NCI-H1930 (cell line): ENCODE results near the gene HOTAIR.

Experiments used
- DNase-seq, 2 experiments: peaks; one replicate each; lab custom pipeline; 2025; lab: John Stamatoyannopoulos, UW

The HOTAIR gene

DNA sequence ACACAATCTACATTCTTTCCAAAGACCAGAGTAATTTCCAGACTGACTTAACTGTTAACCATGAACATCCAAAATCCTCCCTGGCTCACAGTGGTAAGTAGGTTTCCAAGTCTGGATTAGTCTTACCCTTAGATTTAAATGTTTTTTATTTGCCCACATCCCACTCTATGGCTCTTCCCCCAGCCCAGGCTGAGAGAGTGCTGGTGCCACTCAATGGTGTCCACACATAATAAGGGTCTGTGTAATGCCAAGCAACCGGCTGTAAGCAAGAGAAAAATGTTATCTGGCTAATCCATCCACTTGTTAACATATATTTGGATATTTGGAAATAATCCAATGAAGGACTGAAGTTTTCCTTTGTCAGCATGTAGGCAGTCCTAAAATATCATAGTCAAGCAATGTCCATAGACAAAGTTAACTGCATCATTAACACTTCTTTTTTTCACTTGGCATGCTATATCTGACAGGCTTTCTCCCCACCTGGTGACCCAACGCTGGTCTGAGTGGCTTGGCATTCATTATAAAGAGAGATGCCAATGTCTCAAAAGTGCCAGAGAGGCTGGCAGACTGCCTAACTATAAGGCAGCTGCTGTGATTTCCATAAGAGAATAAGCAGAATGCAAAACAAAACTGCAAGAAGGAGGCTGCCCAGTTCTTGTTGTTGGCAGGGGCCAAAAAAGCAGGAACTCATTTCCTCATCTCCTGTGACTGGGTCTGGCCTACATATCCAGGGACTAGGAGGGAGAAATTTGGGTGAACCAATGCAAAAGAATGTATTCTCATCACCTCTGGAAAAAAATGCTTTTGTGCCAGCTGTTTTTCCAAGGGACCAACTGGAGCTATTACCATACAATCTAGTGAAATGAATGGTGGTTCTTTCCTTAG lies 50.0 kb downstream of the HOTAIR start:
- DNase-seq: no peak

DNA sequence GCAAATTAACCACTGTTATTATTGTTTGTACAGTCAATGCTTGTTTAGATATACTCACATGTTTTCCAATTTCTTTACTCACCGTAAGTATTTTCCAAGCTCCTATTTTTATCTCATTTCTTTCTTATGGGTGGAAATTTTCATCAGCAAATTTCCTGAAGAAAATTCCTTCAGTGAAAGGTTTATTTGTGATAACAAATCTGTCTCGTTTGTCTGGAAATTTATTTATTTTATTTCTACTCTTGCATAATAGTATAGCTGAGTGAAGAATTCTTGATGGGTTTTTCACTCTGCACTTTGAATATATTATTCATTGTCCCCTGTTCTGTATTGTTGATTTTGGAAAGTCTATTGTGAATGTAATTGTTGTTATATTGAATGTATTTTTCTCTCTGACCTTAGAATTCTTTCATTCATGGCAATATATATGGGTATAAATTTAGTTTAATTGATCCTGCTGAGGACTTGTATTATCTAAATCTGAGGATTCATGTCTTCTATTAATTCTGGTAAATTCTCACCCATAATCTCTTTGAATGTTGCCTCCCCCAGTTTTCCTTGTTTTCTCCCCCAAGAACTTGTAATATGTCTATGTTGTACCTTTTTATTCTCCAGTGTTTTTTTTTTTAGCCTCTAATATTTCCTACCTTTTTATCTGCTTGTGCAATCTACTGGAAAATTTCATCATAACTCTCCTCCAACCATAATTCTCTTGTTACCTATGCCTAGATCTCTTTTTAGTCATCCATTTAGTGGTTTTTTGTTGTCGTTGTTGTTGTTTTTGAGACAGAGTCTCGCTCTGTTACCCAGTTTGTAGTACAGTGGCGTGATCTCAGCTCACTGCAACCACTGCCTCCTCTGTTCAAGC lies 57.7 kb downstream of the HOTAIR start:
- DNase-seq: no peak
